Measurements from ENCODE around the gene ADRB2. TPM values are rescaled to one million over a fixed set of nuclear protein-coding genes. Genes with fewer than 3 reads are reported as not detected.

The ADRB2 gene
- total and polyA plus RNA-seq, 2 of the 13 experiments (the other 11 are each of a cell fraction or from before 2014, with no cell fraction given), result not detected

- no peak for TF ChIP-seq STAT6 (CRISPR knock-in tag; IDR thresholded peaks at IDR 0.05; ENCODE audit: borderline replicate concordance)
- TF ChIP-seq IRF1 (CRISPR knock-in tag; IDR thresholded peaks at IDR 0.05; ENCODE audit: low read depth), result no peak
- no peak for TF ChIP-seq HOXA7 (CRISPR knock-in tag; IDR thresholded peaks at IDR 0.05)
- no peak for TF ChIP-seq ZNF687 (CRISPR knock-in tag; IDR thresholded peaks at IDR 0.05)
- no peak for TF ChIP-seq AHDC1 (CRISPR knock-in tag; IDR thresholded peaks at IDR 0.05; ENCODE audit: borderline replicate concordance)
Observed at GRCh38 chr5:148843510-148844318, 17.3 kb downstream of the ADRB2 start (continued).

Measured in HepG2 (cell line).